SIG-M5 treated with dmso at 0.1 percent for 504 hours (cell line): ENCODE results near the gene LEKR1.

Experiments
- DNase-seq: peaks from one replicate; lab custom pipeline; 2025; ENCODE audit not compliant: unreplicated experiment; lab: John Stamatoyannopoulos, UW

The LEKR1 gene

GRCh38 chr3:157051591-157051990, 225.4 kb downstream of the LEKR1 start:
- no peak for DNase-seq

GRCh38 chr3:157056035-157056434, 229.9 kb downstream of the LEKR1 start:
- DNase-seq: no peak

- no peak for DNase-seq
Observed at GRCh38 chr3:157058392-157059071, 232.4 kb downstream of the LEKR1 start.

GRCh38 chr3:157059181-157059580, 233.0 kb downstream of the LEKR1 start:
- DNase-seq: no peak

- no peak for DNase-seq
Observed at GRCh38 chr3:157059661-157060060, 233.5 kb downstream of the LEKR1 start.

GRCh38 chr3:157061265-157061664, 235.1 kb downstream of the LEKR1 start:
- DNase-seq: no peak

GRCh38 chr3:157063469-157063868, 237.3 kb downstream of the LEKR1 start:
- DNase-seq: no peak

- no peak for DNase-seq
Observed at GRCh38 chr3:157063926-157064325, 237.8 kb downstream of the LEKR1 start.

- peak; percentile 65 for DNase-seq
Observed at GRCh38 chr3:157064402-157064801, 238.2 kb downstream of the LEKR1 start.

GRCh38 chr3:157065201-157065600, 239.0 kb downstream of the LEKR1 start:
- DNase-seq: no peak

GRCh38 chr3:157066335-157067098, 240.4 kb downstream of the LEKR1 start:
- no peak for DNase-seq

GRCh38 chr3:157067114-157067513, 241.0 kb downstream of the LEKR1 start:
- no peak for DNase-seq

- DNase-seq: no peak
Observed at GRCh38 chr3:157069406-157069805, 243.3 kb downstream of the LEKR1 start.

GRCh38 chr3:157069846-157070677, 243.9 kb downstream of the LEKR1 start:
- no peak for DNase-seq

GRCh38 chr3:157070678-157070999, 244.5 kb downstream of the LEKR1 start:
- DNase-seq: no peak

GRCh38 chr3:157071744-157072525, 245.8 kb downstream of the LEKR1 start:
- DNase-seq: no peak

GRCh38 chr3:157073810-157074209, 247.7 kb downstream of the LEKR1 start:
- no peak for DNase-seq

GRCh38 chr3:157074490-157074889, 248.3 kb downstream of the LEKR1 start:
- DNase-seq: no peak

- DNase-seq: no peak
Observed at GRCh38 chr3:157074981-157075380, 248.8 kb downstream of the LEKR1 start.

- no peak for DNase-seq
Observed at GRCh38 chr3:157075693-157076420, 249.7 kb downstream of the LEKR1 start.
